Tongue (tissue), 2 donors: ENCODE measurements around the gene DDX5. TPM values are rescaled to one million over a fixed set of nuclear protein-coding genes. Genes with fewer than 3 reads are reported as not detected.

Experiments
- small RNA-seq: library from RNA; depleted of rRNA; stranded (forward); fragments of <200 nt; gene quantifications from one replicate; pipeline ENCODE3, GENCODE V24; 2014; ENCODE audit warnings: low replicate concordance
- total RNA-seq: library from RNA; depleted of rRNA; stranded (reverse); fragments of >200 nt; gene quantifications from one replicate; pipeline ENCODE4 v1.2.3, GENCODE V29; 2014

DDX5 gene
- total RNA-seq, 1 donor from 2014 or later: 400 TPM

Small RNAs within 50 kb of the gene (small RNA-seq; reads per million reads assigned to genes)
- not detected for gene ATP5MFP4

Other genes starting within 250 kb of the DDX5 start
- gene TEX2, start 243.0 kb downstream of the DDX5 start, total RNA-seq: 39.6 TPM
- 81.9 TPM for gene PECAM1, start 115.4 kb downstream of the DDX5 start, total RNA-seq
- 6.9 TPM for gene MILR1, start 57.2 kb downstream of the DDX5 start, total RNA-seq
- gene POLG2, start 9.2 kb downstream of the DDX5 start, total RNA-seq: 11.9 TPM
- 59.7 TPM for gene CEP95, start 688 bp upstream of the DDX5 start, total RNA-seq
- 43.1 TPM for gene SMURF2, start 156.0 kb upstream of the DDX5 start, total RNA-seq